ENCODE measurements around the gene KRTAP4-11. TPM values are rescaled to one million over a fixed set of nuclear protein-coding genes. Genes with fewer than 3 reads are reported as not detected.
"Not testable (repeated sequence)": the region's sequence is repeated elsewhere in the genome, so short reads cannot be mapped to it uniquely, and the experiment has no call there.

The KRTAP4-11 gene
- total RNA-seq, result not detected
- long read RNA-seq, result 0 reads

- ATAC-seq; DNase-seq (ENCODE audit: missing footprints); intact Hi-C loops (cut with DNase I): not testable (repeated sequence)
Measured at GRCh38 chr17:41117846-41118386, at the start of gene KRTAP4-11. Gene KRTAP4-11 (minus strand): TSS chr17:41118373. CDS start chr17:41118315, 58 bp downstream.

- no peak for DNase-seq (ENCODE audit: missing footprints)
- intact Hi-C loops (cut with DNase I), result no loop called here
- no peak for ATAC-seq
Measured at GRCh38 chr17:41167561-41167960, 49.4 kb upstream of the KRTAP4-11 start.

GRCh38 chr17:41163828-41164227 lies 45.7 kb upstream of the KRTAP4-11 start:
- intact Hi-C loops (cut with DNase I), result no loop called here
- ATAC-seq, result no peak
- no peak for DNase-seq (ENCODE audit: missing footprints)

- intact Hi-C loops (cut with DNase I), result no loop called here
- ATAC-seq, result no peak
- no peak for DNase-seq (ENCODE audit: missing footprints)
Measured at GRCh38 chr17:41160648-41161047, 42.5 kb upstream of the KRTAP4-11 start, which contains the start of gene KRTAP4-4. Gene KRTAP4-4 (minus strand): TSS chr17:41160748. CDS start chr17:41160691, 57 bp downstream.

GRCh38 chr17:41160190-41160589 lies 42.0 kb upstream of the KRTAP4-11 start:
- ATAC-seq; DNase-seq (ENCODE audit: missing footprints); intact Hi-C loops (cut with DNase I): not testable (repeated sequence)

GRCh38 chr17:41153856-41154255 lies 35.7 kb upstream of the KRTAP4-11 start:
- intact Hi-C loops (cut with DNase I), result no loop called here
- DNase-seq (ENCODE audit: missing footprints) (no peak), ATAC-seq (no peak)

DNA sequence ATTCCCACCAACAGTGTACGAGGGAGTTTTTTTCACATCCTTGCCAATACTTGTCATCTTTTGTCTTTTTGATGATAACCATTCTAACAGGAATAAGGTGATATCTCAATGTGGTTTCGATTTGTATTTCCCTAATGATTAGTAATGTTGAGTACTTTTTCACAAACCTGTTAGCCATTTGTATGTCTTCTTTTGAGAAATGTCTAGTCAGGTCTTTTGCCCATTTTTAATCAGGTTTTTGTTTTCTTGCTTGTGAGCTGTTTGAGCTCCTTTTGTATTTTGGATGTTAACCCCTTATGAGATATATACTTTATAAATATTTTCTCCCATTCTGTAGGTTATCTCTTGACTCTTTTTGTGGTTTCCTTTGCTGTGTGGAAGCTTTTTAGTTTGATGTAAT lies 33.4 kb upstream of the KRTAP4-11 start:
- intact Hi-C loops (cut with DNase I), result no loop called here

DNA sequence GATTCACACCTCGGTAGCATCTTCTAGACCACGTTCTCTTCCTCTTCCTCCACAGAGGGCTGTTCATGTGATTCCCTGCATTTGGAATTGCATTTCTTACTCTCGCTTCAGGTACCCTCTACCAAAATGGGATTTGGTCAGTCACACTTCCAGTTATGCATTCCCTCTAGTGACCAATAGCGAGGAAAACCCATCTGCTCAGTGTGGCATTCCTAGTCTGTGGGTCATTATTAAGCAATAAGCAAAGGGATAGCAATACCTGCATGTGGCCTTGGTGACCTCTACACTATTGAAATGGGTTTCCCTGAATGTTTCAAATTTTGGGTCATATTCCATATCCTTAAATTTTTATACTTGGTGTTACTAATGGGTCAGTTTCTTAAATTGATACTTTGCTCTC lies 31.9 kb upstream of the KRTAP4-11 start:
- DNase-seq (ENCODE audit: missing footprints), result no peak
- no peak for ATAC-seq
- intact Hi-C loops (cut with DNase I), result no loop called here

More for the DNA sequence above, 33.4 kb upstream of the KRTAP4-11 start:
- no peak for DNase-seq (ENCODE audit: missing footprints)
- ATAC-seq, result no peak

- intact Hi-C loops (cut with DNase I), result no loop called here
Measured at GRCh38 chr17:41149652-41149985, 31.4 kb upstream of the KRTAP4-11 start, which contains the start of gene KRTAP4-5. Gene KRTAP4-5 (minus strand): TSS chr17:41149825. CDS start chr17:41149767, 58 bp downstream.

GRCh38 chr17:41148971-41149651 lies 30.9 kb upstream of the KRTAP4-11 start:
- DNase-seq (ENCODE audit: missing footprints); ATAC-seq; intact Hi-C loops (cut with DNase I): not testable (repeated sequence)

More at GRCh38 chr17:41149652-41149985, 31.4 kb upstream of the KRTAP4-11 start, which contains the start of gene KRTAP4-5:
- DNase-seq (ENCODE audit: missing footprints) (no peak), ATAC-seq (no peak)

GRCh38 chr17:41147531-41148204 lies 29.5 kb upstream of the KRTAP4-11 start:
- ATAC-seq, result no peak
- intact Hi-C loops (cut with DNase I), result no loop called here
- no peak for DNase-seq (ENCODE audit: missing footprints)

DNA sequence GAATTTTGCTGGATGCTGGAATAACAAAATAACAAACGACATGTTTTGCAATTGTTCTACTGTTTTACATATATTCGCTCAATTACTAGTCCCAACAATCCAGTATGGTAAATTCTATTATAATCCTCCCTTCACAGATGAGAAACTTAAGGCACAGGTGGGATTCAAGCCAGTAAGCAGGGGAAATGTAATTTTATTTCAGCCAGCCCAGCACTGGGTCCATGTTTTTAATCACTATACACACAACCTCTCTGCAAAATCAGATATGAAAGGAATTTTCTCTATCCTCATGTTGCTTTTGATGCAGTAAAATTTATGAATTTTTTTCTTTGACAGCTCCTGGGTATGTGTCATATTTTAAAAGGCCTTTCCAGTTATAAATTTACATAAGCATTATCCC lies 27.1 kb upstream of the KRTAP4-11 start:
- DNase-seq (ENCODE audit: missing footprints) (no peak), ATAC-seq (no peak)
- intact Hi-C loops (cut with DNase I), result no loop called here

GRCh38 chr17:41144846-41145245 lies 26.7 kb upstream of the KRTAP4-11 start:
- ATAC-seq (no peak), DNase-seq (ENCODE audit: missing footprints) (no peak)
- intact Hi-C loops (cut with DNase I), result no loop called here

DNA sequence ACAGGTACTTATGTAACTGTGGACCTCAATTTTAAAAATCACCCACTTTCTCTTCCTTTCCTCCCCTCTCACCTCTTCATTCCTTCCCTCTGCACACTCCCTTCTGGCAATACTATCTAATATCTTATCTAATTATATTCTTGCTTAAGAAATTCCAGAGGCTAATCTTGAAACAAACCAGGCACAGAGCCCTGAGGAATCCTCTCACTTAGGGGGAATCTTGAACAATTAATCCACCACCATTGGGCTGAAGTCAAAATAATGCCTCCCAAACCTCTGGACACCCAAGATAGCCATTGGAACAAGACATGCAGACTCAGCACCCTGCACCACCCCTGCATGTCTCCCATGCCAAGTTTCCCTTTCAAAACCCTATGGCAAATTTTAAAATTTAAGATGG lies 23.2 kb upstream of the KRTAP4-11 start:
- ATAC-seq (no peak), DNase-seq (ENCODE audit: missing footprints) (no peak)
- intact Hi-C loops (cut with DNase I), result no loop called here

DNA sequence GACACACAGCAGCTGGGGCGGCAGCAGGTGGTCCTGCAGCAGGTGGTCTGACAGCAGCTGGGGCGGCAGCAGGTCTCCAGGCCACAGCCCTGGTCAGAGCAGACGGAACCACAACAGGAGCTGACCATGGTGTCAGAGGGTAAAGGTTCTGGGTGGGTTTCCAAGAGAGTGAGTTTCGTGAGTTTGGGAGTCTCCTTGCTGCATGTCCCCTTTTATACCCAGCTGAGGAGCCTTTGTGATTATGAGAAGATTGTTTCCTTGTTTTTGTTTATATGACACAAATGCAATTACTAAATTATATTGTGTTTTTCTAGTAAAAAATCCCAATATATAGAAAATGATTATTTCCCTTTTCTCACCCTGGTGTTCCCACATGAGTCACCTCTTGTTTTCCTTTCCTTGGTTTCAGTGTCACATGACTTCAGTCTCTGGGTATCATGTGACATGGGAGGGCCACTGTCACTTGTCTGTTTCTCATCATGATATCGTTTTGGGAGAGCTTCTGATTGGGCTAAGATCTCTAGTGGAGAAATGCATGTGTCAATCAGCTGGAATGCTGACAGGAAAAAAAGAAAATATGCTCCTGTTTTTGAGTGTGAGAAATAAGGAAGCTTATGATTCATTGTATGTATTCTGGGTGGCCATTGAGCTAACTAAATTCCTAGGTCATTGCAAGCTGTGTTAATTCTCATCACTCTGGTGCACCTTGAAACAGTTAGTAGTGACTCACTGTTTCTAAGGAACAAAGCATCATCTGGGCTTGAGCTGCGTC lies 22.4 kb upstream of the KRTAP4-11 start, which contains the start of gene KRTAP4-6:
KRTAP4-6 (minus strand) TSS at position 185 of the 772 bp plus-strand sequence; CDS start at position 128, 57 bp downstream.
- no peak for ATAC-seq
- DNase-seq (ENCODE audit: missing footprints), result no peak
- intact Hi-C loops (cut with DNase I), result no loop called here

DNA sequence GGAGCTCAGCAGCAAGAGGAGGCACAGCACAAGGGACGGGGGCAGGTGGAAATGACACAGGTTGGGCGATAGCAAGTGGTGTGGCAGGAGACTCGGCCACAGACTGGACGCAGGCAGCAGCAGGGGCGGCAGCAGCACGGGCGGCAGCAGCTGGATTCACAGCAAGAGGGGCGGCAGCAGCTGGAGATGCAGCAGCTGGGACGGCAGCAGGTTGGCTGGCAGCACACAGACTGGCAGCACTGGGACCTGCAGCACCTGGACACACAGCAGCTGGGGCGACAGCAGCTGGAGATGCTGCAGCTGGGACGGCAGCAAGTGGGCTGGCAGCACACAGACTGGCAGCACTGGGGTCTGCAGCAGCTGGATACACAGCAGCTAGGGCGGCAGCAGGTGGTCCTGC lies 21.7 kb upstream of the KRTAP4-11 start:
- not testable (repeated sequence) for DNase-seq (ENCODE audit: missing footprints)

DNA sequence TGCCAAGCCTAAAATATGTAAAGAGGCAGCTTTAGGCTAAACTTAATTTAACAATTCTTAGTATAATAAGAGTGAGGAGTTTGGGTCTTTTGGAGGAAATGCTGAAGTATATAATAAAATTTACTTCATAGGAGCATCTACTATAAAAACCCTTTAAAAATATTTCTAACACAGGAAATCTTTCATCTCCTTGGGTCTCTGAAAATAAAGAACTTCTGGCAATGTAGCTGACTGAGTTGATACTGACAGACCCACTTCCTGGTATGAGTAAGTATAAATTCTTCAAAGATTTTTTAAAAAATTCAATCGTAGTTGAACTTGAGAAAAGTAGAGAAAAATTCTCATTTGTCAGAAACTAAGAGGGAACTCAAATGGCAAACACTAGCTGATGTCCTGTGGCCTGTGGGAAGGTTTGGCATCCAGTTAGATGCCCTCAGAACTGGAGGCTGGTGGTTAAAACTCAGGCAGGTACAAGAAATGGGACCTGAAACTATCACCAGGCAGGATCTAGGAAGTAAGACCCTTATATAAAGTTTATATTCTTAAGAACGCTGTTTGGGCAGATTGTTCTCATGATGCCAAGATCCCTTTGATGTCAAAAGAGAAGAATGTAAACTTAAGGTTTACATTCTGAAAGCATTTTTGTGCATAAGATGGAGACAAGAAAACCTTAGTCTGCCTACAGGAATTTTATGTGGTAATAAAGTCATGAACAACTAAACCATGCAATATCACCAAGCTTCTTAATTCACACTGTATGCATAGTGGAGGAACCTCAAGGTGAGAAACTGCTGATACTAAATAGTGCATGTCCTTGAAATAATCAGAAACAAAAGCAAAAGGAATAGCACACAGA lies 15.9 kb upstream of the KRTAP4-11 start:
- intact Hi-C loops (cut with DNase I), result no loop called here
- DNase-seq (ENCODE audit: missing footprints) (no peak), ATAC-seq (no peak)

More for the DNA sequence above, 21.7 kb upstream of the KRTAP4-11 start:
- ATAC-seq; intact Hi-C loops (cut with DNase I): not testable (repeated sequence)

DNA sequence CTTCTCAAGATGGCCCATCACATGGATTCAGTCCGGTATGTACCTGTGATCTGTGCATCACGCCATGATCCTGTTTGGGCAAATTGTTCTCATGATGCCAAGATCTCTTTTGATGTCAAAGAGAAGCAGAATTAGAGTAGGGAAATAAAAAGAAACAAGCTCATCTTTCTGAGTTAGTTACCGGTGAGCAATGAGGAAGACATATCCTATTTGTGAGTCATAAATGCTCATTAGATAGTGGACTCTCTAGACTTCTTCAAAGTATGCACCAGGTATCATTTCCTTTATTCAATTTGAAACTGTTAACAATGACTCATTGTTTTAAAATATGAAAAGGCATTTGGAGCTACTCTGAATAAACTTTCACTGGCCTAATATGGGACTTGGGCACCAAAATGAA lies 13.8 kb upstream of the KRTAP4-11 start:
- DNase-seq (ENCODE audit: missing footprints) (no peak), ATAC-seq (no peak)
- intact Hi-C loops (cut with DNase I), result no loop called here
